MCF 10A (cell line): ENCODE data around the gene RNF213. TPM values are rescaled to one million over a fixed set of nuclear protein-coding genes. Genes with fewer than 3 reads are reported as not detected.
"Not testable (repeated sequence)": the region's sequence is repeated elsewhere in the genome, so short reads cannot be mapped to it uniquely, and the experiment has no call there.

ENCODE experiments used
- BruUV-seq: library from RNA; stranded (reverse); fragments of 400-500 nt; replicated peaks from 2 replicates; lab custom pipeline; 2021; lab: Mats Ljungman, UMichigan
- CTCF ChIA-PET: fragments of 300-600 bp; sonication (Branson Sonifier 250); formaldehyde crosslinking; extraction: SDS; loops from one replicate; lab custom pipeline; 2021; ENCODE audit warnings: antibody characterized with exemption, inconsistent platforms; lab: Yijun Ruan, JAX
- POLR2A ChIA-PET: fragments of 300-600, 350-650 bp; sonication (Branson Sonifier 250); formaldehyde crosslinking; extraction: SDS; loops from one replicate; lab custom pipeline; 2020; ENCODE audit warnings: antibody characterized with exemption, inconsistent platforms; lab: Yijun Ruan, JAX
- DNase-seq: peaks from one replicate; pipeline ENCODE4 v3.0.0-alpha.2; 2018; ENCODE audit not compliant: unreplicated experiment
- H3K27ac Mint-ChIP-seq: one replicate; pipeline ENCODE4 v1.8.0; 2022; ENCODE audit warnings: mild to moderate bottlenecking, low read depth, mixed read lengths; ENCODE audit not compliant: unreplicated experiment
- H3K27me3 Mint-ChIP-seq: one replicate; pipeline ENCODE4 v1.8.0; 2022; ENCODE audit warnings: mixed read lengths; ENCODE audit not compliant: insufficient read depth, unreplicated experiment
- H3K36me3 Mint-ChIP-seq: one replicate; pipeline ENCODE4 v1.8.0; 2022; ENCODE audit warnings: mild to moderate bottlenecking, moderate library complexity, mixed read lengths; ENCODE audit not compliant: insufficient read depth, unreplicated experiment
- H3K4me1 Mint-ChIP-seq: one replicate; pipeline ENCODE4 v1.8.0; 2022; ENCODE audit warnings: mixed read lengths; ENCODE audit not compliant: insufficient read depth, unreplicated experiment
- H3K4me3 Mint-ChIP-seq: one replicate; pipeline ENCODE4 v1.8.0; 2022; ENCODE audit warnings: mild to moderate bottlenecking, moderate library complexity, mixed read lengths; ENCODE audit not compliant: unreplicated experiment
- H3K9me3 Mint-ChIP-seq: one replicate; pipeline ENCODE4 v1.8.0; 2022; ENCODE audit warnings: mixed read lengths; ENCODE audit not compliant: unreplicated experiment
- CTCF ChIP-seq: fragments of 200-600 bp; IDR thresholded peaks from one replicate; pipeline ENCODE4 v1.8.0; 2022; ENCODE audit warnings: antibody characterized with exemption, mild to moderate bottlenecking; ENCODE audit not compliant: unreplicated experiment
- intact Hi-C: fragments of 100-400 bp; cut with micrococcal nuclease; formaldehyde crosslinking; loops from 2 replicates; pipeline ENCODE4 v1.14.1; 2022
- total RNA-seq: library from RNA; stranded (reverse); gene quantifications from 2 replicates; pipeline ENCODE4 v1.2.3, GENCODE V29; 2022

Gene RNF213
- total RNA-seq, 1 experiment from 2014 or later, result 50.5 TPM

- Mint-ChIP-seq H3K4me3 (no peak overlapping the region), H3K36me3 (peaks cover under 1% of the 10 kb centered on the region), H3K9me3 (no peaks in the 10 kb centered on the region), H3K27me3 (no peaks in the 10 kb centered on the region), H3K4me1 (peaks cover 19% of the 10 kb centered on the region), H3K27ac (no peak overlapping the region)
- CTCF ChIA-PET, result interaction anchor here (0.6 kb wide), 1 partner anchor 15 kb away, joined by 3 read pairs; no protein-coding TSS in a partner anchor
- intact Hi-C loops, result loop anchor here (10.0 kb wide), 1 partner anchor 305 kb away; the partner anchor contains the start of gene GAA
- POLR2A ChIA-PET, result no interaction called here
- TF ChIP-seq CTCF, result no peak
- no TSS peak for BruUV-seq
- DNase-seq, result no peak
These were observed 149.0 kb downstream of the RNF213 start for GRCh38 chr17:80409626-80410025.

- H3K27me3 Mint-ChIP-seq, H3K9me3 Mint-ChIP-seq, H3K4me3 Mint-ChIP-seq, POLR2A ChIA-PET, H3K27ac Mint-ChIP-seq, BruUV-seq, DNase-seq: not testable (repeated sequence)
- intact Hi-C loops, result loop anchor here (10.0 kb wide), 1 partner anchor 306 kb away; the partner anchor contains the start of gene GAA
- peaks cover 10% of the 10 kb centered on the region for H3K36me3 Mint-ChIP-seq
- H3K4me1 Mint-ChIP-seq, result peaks cover 19% of the 10 kb centered on the region
- CTCF ChIA-PET, result interaction anchor here (0.6 kb wide), 1 partner anchor 177 kb away, joined by 3 read pairs; no protein-coding TSS in a partner anchor
These were observed 149.9 kb downstream of the RNF213 start for GRCh38 chr17:80410441-80411087.

- TF ChIP-seq CTCF, result no peak
- POLR2A ChIA-PET, result interaction anchor here (0.6 to 2.6 kb wide), 10 partner anchors 10 to 487 kb away, joined by 3 to 17 read pairs (median 4); no protein-coding TSS in a partner anchor
- intact Hi-C loops, result loop anchor here (10.0 kb wide), 1 partner anchor 309 kb away; the partner anchor contains the start of gene GAA
- Mint-ChIP-seq H3K9me3 (no peaks in the 10 kb centered on the region), H3K4me3 (peak overlapping the region; percentile 72), H3K36me3 (peaks cover 14% of the 10 kb centered on the region), H3K4me1 (peaks cover 34% of the 10 kb centered on the region), H3K27ac (peak overlapping the region; percentile 96), H3K27me3 (no peaks in the 10 kb centered on the region)
- CTCF ChIA-PET, result interaction anchor here (0.6 to 0.7 kb wide), 2 partner anchors 571 to 589 kb away, joined by 3 read pairs; no protein-coding TSS in a partner anchor
- BruUV-seq, result no TSS peak
- no peak for DNase-seq
These were observed 153.3 kb downstream of the RNF213 start for GRCh38 chr17:80413771-80414507.

GRCh38 chr17:80414508-80414802, 153.8 kb downstream of the RNF213 start:
- DNase-seq, result peak; percentile 10
- H3K9me3 Mint-ChIP-seq, result no peaks in the 10 kb centered on the region
- peaks cover 30% of the 10 kb centered on the region for H3K4me1 Mint-ChIP-seq
- peaks cover 14% of the 10 kb centered on the region for H3K36me3 Mint-ChIP-seq
- BruUV-seq, result no TSS peak
- H3K4me3 Mint-ChIP-seq, result peak overlapping the region; percentile 72
- peak overlapping the region; percentile 96 for H3K27ac Mint-ChIP-seq
- no peak for TF ChIP-seq CTCF
- ChIA-PET POLR2A (interaction anchor here (0.6 to 2.6 kb wide), 12 partner anchors 10 to 636 kb away, joined by 3 to 17 read pairs (median 4); no protein-coding TSS in a partner anchor), CTCF (interaction anchor here (0.6 to 0.7 kb wide), 2 partner anchors 571 to 588 kb away, joined by 3 read pairs; no protein-coding TSS in a partner anchor)
- intact Hi-C loops, result loop anchor here (10.0 kb wide), 1 partner anchor 310 kb away; the partner anchor contains the start of gene GAA
- H3K27me3 Mint-ChIP-seq, result no peaks in the 10 kb centered on the region
